ENCODE results near the gene SFXN3. TPM values are rescaled to one million over a fixed set of nuclear protein-coding genes. Genes with fewer than 3 reads are reported as not detected.

The SFXN3 gene
- total and polyA plus RNA-seq, 2 of the 13 experiments (the other 11 are each of a cell fraction or from before 2014, with no cell fraction given), result 16.8 to 71.5 TPM

GRCh38 chr10:101018600-101019439 is 12.2 kb upstream of the SFXN3 start (continued):
- no peak for TF ChIP-seq ZNF18 (CRISPR knock-in tag; IDR thresholded peaks at IDR 0.05; ENCODE audit: insufficient replicate concordance)
- no peak; the same call in none of the 2 replicates for TF ChIP-seq ZHX1 (CRISPR knock-in tag; IDR thresholded peaks at IDR 0.05; ENCODE audit: low read depth)
- peak; percentile 62; the same call in 1 of the 2 replicates for TF ChIP-seq ZBTB37 (CRISPR knock-in tag; IDR thresholded peaks at IDR 0.05)
- TF ChIP-seq HOXA9 (CRISPR knock-in tag; IDR thresholded peaks at IDR 0.05; ENCODE audit: borderline replicate concordance), result no peak
- TF ChIP-seq ZBTB10 (CRISPR knock-in tag; IDR thresholded peaks at IDR 0.05; ENCODE audit: borderline replicate concordance), result no peak
- TF ChIP-seq STAG1 (CRISPR knock-in tag; IDR thresholded peaks at IDR 0.05), result peak; percentile 84
- TF ChIP-seq HMGA1 (CRISPR knock-in tag; conservative IDR thresholded peaks at IDR 0.05), result no peak
- TF ChIP-seq HBP1 (CRISPR knock-in tag; IDR thresholded peaks at IDR 0.05; ENCODE audit: low read depth), result no peak
- TF ChIP-seq GPN1 (CRISPR knock-in tag; IDR thresholded peaks at IDR 0.05; ENCODE audit: borderline replicate concordance), result no peak
- TF ChIP-seq TRAFD1 (CRISPR knock-in tag; IDR thresholded peaks at IDR 0.05; ENCODE audit: borderline replicate concordance), result no peak
- no peak for TF ChIP-seq RBM39 (IDR thresholded peaks at IDR 0.05; ENCODE audit: low read depth, low read length, poor library complexity, severe bottlenecking)
- no peak for TF ChIP-seq ZNF446 (CRISPR knock-in tag; IDR thresholded peaks at IDR 0.05)
- peak; percentile 98 for TF ChIP-seq ZNF777 (CRISPR knock-in tag; IDR thresholded peaks at IDR 0.05)
- no peak for TF ChIP-seq ARHGAP35 (CRISPR knock-in tag; IDR thresholded peaks at IDR 0.05; ENCODE audit: borderline replicate concordance)
- TF ChIP-seq ZSCAN21 (CRISPR knock-in tag; IDR thresholded peaks at IDR 0.05; ENCODE audit: borderline replicate concordance), result peak; percentile 72
